Ascending aorta (tissue), 2 donors: ENCODE data around the gene ARHGAP11B. TPM values are rescaled to one million over a fixed set of nuclear protein-coding genes. Genes with fewer than 3 reads are reported as not detected.
"Not testable (repeated sequence)": the region's sequence is repeated elsewhere in the genome, so short reads cannot be mapped to it uniquely, and the experiment has no call there.

ENCODE experiments used
- DNase-seq, 2 donors: peaks; one replicate each; pipeline ENCODE4 v3.0.0-alpha.2; 2019; ENCODE audit warnings: low spot score in 2 of 2
- H3K27ac ChIP-seq, 2 donors: fragments of 200-600 bp; sonication (generic); one replicate each; pipeline ENCODE4 v1.5.1; 2016 to 2017; ENCODE audit warnings: mild to moderate bottlenecking in 1 of 2
- H3K27me3 ChIP-seq: fragments of 200-600 bp; sonication (generic); one replicate; pipeline ENCODE4 v1.5.1; 2017
- H3K36me3 ChIP-seq, 2 donors: fragments of 200-600 bp; sonication (generic); one replicate each; pipeline ENCODE4 v1.5.1; 2016
- H3K4me1 ChIP-seq, 2 donors: fragments of 200-600 bp; sonication (generic); one replicate each; pipeline ENCODE4 v1.5.1; 2016 to 2017; ENCODE audit warnings: mild to moderate bottlenecking in 1 of 2
- H3K4me3 ChIP-seq, 2 donors: fragments of 200-600 bp; sonication (generic); one replicate each; pipeline ENCODE4 v1.5.1; 2016 to 2017; ENCODE audit warnings: mild to moderate bottlenecking in 1 of 2
- H3K9me3 ChIP-seq, 2 donors: fragments of 200-600 bp; sonication (generic); one replicate each; pipeline ENCODE4 v1.5.1; 2016
- intact Hi-C: fragments of 100-400 bp; cut with DNase I; formaldehyde crosslinking; loops from one replicate; pipeline ENCODE4 v1.15.1; 2023
- total RNA-seq: library from RNA; depleted of rRNA; stranded (reverse); fragments of >200 nt; gene quantifications from one replicate; pipeline ENCODE4 v1.1.0, GENCODE V29; 2016

Gene ARHGAP11B

GRCh38 chr15:30686651-30687050 is 60.7 kb downstream of the ARHGAP11B start:
- H3K4me3 ChIP-seq, DNase-seq, H3K27ac ChIP-seq, H3K27me3 ChIP-seq, H3K36me3 ChIP-seq, H3K4me1 ChIP-seq, H3K9me3 ChIP-seq, intact Hi-C loops: not testable (repeated sequence)

Other genes with a start within 250 kb of the ARHGAP11B start
- 0.21 TPM for gene CHRFAM7A, start 232.6 kb upstream of the ARHGAP11B start, total RNA-seq
- not detected for gene GOLGA8R, start 211.9 kb upstream of the ARHGAP11B start, total RNA-seq
- gene GOLGA8Q, start 74.1 kb upstream of the ARHGAP11B start, total RNA-seq, result not detected
- gene GOLGA8H, start 22.1 kb upstream of the ARHGAP11B start, total RNA-seq, result not detected